HG03095 (cell line): ENCODE results near the gene CD74.
"Not testable (repeated sequence)": the region's sequence is repeated elsewhere in the genome, so short reads cannot be mapped to it uniquely, and the experiment has no call there.

Source experiments
- ATAC-seq: cut with Tn5 transposase; IDR thresholded peaks from one replicate; pipeline ENCODE4 v1.9.1; 2021; ENCODE audit warnings: moderate library complexity; ENCODE audit not compliant: unreplicated experiment

CD74 gene

DNA sequence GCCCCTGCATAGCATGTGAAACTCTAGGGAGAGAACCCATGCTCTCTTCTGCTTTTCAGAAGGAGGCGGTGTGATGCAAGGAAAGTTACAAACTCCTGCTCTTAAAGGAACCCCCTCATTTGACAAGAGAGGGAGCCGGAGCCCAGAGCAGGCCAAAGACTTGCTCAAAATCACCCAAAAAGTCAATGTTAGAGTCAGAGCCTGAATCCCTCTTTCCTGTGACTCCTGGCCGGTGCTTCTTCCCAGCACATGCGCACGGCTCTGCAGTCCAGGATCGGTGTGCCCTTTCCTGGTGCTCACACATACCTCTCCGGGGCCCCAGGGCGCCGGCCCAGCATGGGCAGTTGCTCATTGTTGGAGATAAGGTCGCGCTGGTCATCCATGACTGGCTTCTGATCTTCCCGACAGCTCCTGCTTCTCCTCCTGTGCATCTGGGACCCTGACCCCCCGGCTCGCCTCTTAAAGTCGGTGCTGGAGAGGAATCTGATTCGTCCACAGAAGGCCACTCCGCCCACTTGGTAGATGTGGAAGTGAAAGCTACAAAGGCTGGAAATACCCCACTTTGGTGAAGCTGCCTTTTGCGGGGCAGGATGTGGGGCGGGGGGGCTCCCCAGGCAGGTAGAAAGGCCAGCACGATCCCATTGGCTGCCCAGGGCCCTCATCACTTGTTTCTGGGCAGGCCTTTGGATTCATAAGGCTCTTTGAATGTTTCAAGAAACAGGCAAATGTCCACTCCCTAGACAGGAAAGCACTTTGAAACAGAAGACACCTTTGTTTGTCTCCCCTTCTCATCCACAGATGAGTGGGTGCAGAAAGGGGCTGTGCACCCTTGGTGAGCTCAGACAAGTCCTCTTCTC, at the start of gene CD74:
Gene CD74, minus strand, starts transcription at position 592 of the 857 bp plus-strand sequence. Its CDS starts 161 bp downstream, at position 431.
- peak; percentile 69 for ATAC-seq

DNA sequence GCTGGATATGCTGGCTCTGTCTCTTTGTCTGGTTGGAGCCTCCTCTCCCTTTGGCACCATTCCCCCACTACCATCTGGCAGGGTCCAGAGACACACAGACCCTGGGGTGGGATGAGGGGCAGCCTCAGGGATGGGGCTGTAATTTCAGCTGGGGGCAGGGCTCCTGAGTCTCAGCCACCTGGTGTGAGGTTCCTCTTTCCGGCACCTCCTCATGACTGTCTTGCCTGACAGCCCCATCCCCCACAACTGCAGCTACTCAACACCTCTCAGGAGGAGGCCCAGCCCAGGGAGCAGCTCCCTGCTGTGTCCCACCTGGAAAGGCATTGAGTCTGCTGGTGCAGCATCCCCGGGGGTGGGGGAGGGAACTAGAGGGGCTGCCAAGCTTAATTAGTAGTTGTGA, 48.5 kb upstream of the CD74 start:
- ATAC-seq = peak; percentile 79

DNA sequence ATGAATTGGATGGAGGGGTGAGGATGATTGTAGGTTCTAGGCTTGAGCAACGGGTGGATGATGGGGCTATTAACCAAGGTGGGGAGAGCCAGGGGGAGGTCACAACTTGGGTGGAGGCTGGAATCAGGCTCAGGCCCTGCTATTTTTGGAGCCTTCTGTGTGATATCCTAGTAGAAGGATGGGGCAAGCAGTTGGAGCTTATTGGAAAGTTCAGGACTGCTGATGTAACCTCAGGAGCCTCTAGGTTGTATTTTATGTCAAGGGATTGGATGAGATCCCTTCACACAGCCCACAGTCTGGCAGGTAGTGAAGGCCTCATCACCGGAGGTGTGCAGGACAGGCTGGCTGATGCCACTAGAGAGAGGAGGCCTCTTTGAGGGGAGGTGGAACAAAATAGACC, 48.1 kb upstream of the CD74 start:
- ATAC-seq = no peak

DNA sequence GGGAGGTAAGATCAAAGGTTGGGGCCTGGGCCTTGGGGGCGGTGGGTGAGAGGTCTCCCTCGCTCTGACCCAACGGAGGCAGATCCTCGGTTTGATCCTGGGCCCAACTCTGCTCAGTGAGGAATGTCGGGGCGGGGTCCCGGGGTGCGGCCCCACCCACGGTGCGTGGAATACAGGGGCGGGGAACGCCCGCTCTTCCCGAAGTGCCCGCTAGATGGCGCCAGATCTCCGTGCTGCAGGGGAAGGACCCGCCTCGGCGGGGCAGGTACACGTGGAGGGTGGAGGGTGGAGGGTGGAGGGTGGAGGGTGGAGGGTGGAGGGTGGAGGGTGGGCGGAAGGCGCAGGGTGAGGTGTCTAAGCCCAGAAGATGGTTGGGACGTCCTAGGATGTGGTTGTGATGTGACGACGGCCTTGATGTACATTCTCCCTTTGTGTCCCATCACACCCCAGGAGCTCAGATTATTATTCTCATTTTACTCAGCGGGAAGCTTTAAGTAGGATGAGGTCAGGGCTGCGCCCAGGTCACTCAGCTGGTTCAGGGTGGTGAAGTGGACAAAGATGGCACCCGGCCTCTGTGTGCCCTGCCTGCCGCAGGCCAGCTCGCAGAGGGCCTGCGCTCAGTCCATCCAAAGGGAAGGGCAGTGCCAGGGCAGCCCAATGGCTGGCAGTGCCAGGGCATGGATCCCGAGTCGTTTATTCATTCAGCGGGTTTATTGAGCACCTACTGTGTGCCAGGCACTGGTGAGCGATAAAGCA, 46.3 kb upstream of the CD74 start:
- no peak for ATAC-seq

DNA sequence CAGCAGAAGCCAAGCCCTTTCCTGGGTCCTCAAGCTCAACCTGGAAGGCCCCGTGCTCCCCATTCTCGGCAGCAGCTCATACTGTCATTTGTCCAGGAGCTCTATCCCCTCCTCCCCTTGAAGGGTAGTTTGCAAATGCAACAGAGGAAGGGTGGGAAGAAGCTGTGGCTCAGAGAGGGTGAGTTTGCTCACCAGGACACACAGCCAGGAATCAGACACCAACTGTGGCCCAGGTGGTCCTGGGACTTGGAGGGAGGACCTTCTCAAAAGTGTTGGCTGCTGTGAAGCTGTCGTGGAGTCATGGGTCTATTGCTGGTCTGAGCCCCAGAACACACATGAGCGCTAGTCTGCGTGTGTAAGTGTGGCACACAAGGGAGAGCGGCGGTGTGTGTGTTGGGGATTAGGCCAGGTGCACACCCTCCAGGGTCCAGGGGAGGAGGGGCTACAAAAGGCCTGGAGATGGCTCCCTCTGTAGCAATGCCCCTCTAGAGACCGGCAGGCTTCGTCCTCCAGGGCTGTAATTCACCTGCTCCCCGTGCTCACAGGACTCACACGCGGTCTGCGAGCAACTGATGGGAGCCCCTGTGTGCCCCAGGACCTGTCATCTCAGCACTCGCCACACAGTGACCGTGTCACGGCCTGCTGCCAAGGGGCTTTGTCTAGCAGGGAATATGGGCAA, 45.0 kb upstream of the CD74 start:
- no peak for ATAC-seq

DNA sequence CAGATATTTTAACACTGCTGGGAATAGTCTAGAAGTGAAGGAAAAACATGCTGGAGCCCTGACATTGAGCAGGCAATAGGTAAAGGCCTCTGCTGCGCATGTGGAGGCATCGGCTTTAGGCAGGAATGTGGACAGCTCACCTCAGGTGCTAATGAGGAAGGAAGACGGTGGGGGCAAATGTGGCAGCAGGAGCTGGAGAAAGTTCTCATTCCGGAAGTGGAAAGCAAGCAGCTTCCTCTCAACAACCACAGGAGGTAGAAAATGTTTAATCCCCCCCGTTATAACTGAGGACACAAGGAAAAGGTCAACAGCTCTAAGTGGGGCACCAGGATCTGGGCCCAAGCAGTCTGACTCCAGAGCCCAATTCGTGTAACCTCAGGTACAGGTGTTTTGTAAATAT, 44.4 kb upstream of the CD74 start:
- no peak for ATAC-seq

DNA sequence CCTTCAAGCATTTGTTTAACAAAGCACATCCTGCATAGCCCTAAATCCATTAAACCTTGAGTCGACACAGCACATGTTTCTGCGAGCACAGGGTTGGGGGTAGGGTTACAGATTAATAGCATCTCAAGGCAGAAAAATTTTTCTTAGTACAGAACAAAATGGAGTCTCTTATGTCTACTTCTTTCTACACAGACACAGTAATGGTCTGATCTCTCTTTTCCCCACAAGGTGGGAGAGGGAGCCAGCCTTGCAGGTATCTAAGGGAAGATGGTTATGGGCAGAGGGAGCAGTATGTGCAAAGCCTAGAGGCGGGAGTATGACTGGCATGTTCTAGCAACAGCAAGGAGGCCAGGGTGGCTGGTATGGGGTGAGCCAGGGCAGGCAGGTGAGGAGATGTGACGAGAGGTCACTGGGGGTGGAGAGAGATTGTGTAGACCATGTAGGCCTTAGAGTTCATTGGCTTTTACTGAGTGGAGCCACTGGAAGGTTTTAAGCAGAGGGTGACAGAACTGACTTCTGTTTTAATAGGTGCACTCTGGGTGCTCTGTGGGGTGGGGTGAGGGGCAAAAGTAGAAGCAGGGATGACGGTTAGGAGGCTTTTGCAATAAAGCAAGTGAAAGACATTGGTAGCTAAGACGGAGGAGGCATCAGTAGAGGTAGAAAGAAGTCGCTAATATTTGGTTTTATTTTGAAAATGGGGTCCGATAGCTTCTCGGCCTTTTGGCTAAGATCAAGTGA, 42.0 kb upstream of the CD74 start:
- ATAC-seq = no peak

DNA sequence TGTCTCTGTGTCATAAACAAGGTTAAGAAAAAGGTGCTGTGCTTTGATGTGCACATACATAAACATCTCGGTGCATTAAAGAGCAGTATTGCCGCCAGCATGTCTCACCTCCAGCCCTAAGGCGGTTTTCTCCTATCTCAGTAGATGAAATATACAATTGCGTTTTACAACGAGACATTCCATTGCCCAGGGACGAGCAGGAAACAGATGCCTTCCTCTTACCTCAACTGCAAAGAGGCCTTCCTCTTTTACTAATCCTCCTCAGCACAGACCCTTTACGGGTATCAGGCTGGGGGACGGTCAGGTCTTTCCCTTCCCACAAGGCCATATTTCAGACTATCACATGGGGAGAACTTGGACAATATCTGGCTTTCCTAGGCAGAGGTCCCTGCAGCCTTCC, 41.3 kb upstream of the CD74 start:
- not testable (repeated sequence) for ATAC-seq

DNA sequence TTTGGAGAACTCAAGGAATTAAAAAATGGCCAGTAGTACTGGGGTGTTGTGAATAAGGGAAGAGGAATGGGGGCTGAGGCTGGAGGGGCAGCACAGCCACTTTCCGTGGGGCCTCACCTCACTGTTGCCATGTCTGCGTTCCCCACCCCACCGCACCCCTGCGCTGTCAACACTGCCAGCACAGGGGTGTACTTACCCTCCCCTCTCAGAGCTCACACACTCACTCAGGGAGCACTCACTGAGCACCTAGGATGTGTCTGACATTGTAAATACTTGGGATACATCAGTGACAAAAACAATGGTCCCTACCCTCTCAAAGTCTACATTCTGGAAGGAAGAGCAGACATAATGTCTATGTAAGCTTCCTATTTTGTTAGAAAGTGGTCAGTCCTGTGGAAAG, 40.2 kb upstream of the CD74 start:
- ATAC-seq = no peak

DNA sequence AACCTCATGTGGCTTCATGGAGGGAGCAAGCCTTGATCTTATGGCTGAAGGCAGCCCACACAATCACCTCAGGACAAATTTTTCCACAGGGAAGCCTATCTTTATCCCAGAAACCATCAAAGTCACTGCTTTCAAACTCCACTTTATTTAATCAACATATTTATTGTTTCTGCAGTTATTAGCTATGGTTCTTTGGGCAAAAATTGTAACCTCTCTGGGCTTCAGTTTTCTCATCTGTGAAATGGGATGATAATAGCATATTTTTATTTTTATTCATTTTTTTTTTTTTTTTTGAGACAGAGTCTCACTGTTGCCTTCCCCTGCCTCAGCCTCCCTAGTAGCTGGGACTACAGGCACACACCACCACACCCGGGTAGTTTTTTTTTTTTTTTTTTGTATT, 38.9 kb upstream of the CD74 start:
- ATAC-seq = no peak

DNA sequence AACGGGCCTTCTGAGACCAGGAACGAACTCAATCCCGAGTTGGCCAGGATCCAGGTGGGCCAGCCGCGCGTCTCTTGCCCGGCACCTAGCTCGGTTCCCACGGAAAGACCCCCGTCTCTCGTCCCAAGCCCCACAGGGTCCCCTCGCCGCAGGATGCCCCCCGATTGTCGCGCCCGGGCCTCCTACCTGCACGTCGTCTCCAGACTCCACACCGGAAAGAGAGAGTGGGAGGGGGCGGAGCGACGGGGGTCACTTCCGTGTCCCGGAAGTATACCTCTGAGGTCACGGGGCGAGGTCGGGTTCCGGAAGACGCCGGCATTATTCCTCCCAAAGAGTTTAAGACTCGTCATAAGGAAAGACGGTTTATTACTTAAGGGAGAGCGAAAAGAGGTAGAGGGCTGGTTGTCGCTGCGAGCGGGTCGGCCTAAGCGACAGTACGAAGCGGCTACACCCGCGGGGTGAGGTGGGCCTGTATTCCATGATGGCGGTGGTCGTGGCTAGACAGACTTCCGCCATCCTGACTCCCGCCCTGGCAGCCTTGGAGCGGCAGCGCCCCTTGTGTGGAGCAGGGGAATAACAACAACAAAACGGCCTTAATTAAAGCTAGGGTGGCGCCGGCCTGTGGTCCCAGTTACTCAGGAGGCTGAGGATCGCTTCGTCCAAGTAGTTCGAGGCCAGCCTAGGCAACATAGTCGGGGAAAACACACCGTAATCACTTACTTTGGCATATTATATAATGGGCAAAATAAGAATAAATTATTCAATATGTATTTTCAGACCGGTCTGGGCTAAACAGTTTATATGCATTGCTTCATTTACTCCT, 37.0 kb upstream of the CD74 start, which contains the start of gene RPS14:
Gene RPS14, minus strand, starts transcription at position 223 of the 823 bp plus-strand sequence. CDS start 2,006 bp downstream, outside the sequence.
- peak; percentile 89 for ATAC-seq

DNA sequence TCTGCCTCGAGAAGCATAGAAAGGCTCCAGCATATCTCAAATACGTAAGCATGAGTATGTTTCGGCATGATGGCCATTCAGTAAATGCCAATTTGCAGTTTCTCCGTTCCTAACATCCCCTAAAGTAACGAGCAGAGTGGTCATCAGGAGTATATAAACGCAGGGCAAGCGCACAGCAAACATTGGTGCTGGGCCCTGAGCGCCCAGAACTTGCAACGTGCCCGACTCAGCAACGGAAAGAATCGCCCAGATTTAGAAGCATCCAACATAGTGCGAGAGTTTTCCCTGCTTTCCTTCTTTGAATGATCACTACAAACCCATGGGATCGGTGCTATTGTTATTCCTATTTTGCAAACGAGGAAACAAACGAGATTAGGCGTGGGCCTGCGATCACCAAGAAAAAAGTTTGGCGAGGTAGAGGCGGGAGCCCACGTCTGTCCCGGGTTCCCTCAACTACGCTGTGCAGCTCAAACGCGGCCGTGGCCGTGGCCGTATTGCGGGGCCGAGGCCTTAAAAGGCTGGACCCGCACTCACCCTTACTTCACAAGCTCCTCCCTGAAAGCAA, 36.3 kb upstream of the CD74 start:
- ATAC-seq = no peak

DNA sequence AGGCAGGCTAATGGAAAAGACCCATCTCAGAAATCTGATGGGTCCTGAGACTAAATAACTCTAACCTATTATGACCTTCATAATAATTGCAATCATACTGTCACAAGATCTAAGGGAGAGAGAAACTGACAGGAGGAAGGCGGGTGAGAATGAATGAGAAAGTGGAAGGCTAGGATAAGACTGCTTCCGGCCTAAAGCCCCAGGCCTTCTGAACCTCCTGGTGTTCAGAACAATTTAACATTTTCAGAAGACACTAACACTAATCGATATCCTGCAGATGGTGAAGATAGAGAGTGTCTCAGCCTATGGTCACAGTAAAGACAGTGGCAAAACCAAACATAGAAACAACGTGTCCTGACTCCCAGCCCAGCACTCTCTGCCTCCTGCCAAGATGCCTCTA, 35.6 kb upstream of the CD74 start:
- no peak for ATAC-seq

DNA sequence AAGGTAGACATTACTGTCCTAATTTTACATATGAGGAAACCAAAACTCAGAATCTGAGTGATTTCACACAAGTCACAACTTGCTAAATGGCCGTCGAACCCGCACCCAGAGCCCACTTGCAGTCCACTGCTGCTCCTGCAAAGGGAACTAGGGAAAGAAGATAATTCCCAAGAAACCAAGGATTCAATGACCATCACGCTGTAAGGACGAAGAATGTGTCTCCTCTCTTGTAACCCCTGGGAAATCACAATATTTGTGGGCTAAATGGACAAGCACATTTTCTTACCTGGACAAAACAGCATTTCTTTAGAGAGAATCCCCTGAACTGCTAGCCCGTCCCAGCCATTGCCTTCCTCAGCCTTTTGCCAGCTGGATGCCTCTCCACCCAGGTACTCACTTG, 34.5 kb upstream of the CD74 start:
- no peak for ATAC-seq

DNA sequence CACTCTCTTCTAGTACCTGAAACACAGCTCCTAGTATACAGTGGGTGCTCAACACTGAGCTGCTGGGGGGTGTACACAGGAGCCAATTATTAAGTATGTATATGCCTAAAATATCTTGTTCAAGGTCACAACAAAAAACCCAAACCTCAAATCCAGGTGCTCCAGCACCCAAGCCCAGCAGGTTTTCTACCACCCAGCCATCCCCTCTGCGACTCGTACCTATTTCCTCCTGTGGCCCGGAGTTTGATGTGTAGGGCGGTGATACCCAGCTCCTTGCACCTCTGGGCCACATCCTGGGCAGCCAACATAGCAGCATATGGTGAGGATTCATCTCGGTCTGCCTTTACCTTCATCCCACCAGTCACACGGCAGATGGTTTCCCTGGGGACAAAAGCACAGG, 33.9 kb upstream of the CD74 start:
- no peak for ATAC-seq

DNA sequence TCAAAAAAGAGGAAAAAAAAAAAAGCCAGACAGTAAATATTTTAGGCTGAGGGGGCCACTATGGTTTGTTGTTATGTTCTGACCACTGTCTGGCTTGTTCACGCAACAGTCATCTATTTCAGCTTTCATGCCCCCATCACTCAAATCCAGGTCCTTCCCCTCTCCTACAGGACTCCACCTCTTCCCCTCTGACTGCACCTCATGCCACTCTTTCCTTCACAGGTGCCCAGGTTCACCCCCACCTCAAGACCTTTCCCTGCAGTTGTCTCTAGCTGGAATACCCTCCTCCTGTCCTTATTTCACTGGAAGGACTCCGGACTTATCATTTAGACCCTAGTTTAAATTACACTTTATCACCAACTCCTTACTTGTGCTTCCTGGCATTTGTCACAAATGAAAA, 33.4 kb upstream of the CD74 start:
- no peak for ATAC-seq

DNA sequence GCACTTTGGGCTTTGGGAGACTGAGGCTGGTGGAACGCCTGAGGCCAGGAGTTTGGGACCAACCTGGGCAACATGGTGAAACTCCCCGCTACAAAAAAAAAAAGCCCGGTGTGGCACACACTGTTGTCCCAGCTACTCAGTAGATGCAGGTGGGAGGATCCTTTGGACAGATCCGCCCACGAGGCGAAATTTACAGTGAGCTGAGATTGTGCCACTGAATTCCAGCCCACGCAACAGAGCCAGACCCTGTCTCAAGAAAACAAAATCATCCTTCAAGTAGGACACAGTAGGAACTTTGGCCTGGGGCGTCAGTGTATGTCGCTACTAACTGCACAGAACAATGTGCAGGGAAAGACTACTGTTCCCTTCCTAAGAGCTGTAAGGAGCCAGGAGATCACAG, 32.1 kb upstream of the CD74 start:
- no peak for ATAC-seq

DNA sequence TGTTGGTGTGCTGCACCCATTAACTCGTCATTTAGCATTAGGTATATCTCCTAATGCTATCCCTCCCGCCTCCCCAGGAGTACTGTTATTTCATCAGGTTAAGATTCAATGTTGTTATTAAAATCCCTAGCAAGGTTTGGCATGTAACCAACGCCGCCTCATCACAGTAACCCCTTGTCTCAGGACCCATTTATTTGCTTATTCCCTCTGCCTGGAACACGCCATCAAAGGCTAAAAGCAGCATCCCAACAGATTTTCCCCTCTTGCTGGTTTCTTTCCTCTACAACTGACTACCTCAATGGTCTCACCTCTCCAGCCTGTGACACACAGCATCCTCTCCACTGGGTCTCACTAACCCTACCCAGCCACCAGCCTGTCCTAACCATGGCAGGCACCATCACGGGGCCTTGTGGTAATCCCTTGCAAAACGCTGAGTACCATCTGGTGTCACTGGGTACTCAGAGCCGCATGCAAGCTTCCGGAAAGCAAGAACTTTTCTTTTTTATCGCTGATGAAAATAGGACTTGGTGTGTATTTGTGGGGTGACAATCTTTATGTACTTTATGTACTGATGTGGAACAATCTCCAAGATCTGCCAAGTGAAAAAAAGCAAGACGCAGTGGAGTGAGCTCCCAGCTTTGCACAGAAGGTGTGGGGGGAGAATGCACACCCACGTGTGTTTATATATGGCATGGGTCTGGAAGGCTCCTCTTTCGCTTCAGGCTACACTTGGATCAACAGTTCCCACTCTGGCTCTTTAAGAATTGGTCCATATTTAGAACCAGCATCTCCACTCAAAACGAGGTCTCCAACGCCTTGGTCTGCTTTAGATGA, 30.7 kb upstream of the CD74 start:
- no peak for ATAC-seq

DNA sequence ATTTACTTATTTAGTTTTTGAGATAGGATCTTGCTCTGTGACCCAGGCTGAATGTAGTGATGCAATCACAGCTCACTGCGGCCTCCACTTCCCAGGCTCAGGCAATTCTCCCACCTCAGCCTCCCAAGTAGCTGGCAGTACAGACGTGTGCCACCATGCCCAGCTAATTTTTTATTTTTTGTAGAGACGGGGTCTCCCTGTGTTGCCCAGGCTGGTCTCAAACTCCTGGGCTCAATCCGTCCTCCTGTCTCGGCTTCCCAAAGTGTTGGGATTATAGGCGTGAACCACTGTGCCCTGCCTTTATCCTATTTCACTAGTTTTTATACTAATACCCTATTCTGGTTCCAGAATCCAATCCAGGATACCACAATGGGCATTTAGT, 30.0 kb upstream of the CD74 start:
- no peak for ATAC-seq
